Liver (tissue), 9 donors: ENCODE results near the gene KIAA0825. TPM values are rescaled to one million over a fixed set of nuclear protein-coding genes. Genes with fewer than 3 reads are reported as not detected.
A peak's percentile ranks its signal among the peaks of the same experiment; 100 is the strongest.

Experiments
- DNase-seq: peaks from one replicate; pipeline ENCODE4 v3.0.0-alpha.2; 2017; ENCODE audit warnings: low spot score
- H3K27ac ChIP-seq, 2 donors: one replicate each; pipeline ENCODE4 v1.7.0; 2013; ENCODE audit warnings: inconsistent platforms in 2 of 2, low read length in 2 of 2, control low read depth in 1 of 2, low read depth in 1 of 2, mild to moderate bottlenecking in 1 of 2
- H3K27me3 ChIP-seq, 4 donors: one replicate each; pipeline versions ENCODE4 v1.6.1 to v1.7.0; 2013; ENCODE audit warnings: low read length in 3 of 4, inconsistent platforms in 1 of 4, mild to moderate bottlenecking in 1 of 4, moderate library complexity in 1 of 4; ENCODE audit not compliant: control insufficient read depth in 4 of 4, insufficient read depth in 4 of 4
- H3K36me3 ChIP-seq, 4 donors: one replicate each; pipeline versions ENCODE4 v1.6.1 to v1.7.0; 2013; ENCODE audit warnings: low read length in 3 of 4, mild to moderate bottlenecking in 3 of 4, low read depth in 1 of 4, moderate library complexity in 1 of 4; ENCODE audit not compliant: control insufficient read depth in 4 of 4, insufficient read depth in 3 of 4
- H3K4me1 ChIP-seq, 4 donors: one replicate each; pipeline versions ENCODE4 v1.6.1 to v1.7.0; 2013; ENCODE audit warnings: low read length in 3 of 4, mild to moderate bottlenecking in 3 of 4, moderate library complexity in 1 of 4; ENCODE audit not compliant: control insufficient read depth in 4 of 4, insufficient read depth in 4 of 4
- H3K4me3 ChIP-seq, 3 donors: one replicate each; pipeline versions ENCODE4 v1.6.1 to v1.7.0; 2013; ENCODE audit warnings: low read length in 3 of 3, control low read depth in 1 of 3, low read depth in 1 of 3, mild to moderate bottlenecking in 1 of 3
- H3K9ac ChIP-seq, 2 donors: one replicate each; pipeline ENCODE4 v1.7.0; 2013; ENCODE audit warnings: low read length in 2 of 2, mild to moderate bottlenecking in 2 of 2, moderate library complexity in 2 of 2, control low read depth in 1 of 2, low read depth in 1 of 2
- H3K9me3 ChIP-seq, 4 donors: one replicate each; pipeline versions ENCODE4 v1.6.1 to v1.7.0; 2013; ENCODE audit warnings: low read length in 3 of 4; ENCODE audit not compliant: control insufficient read depth in 4 of 4
- ATF3 ChIP-seq: IDR thresholded peaks from 2 replicates; pipeline ENCODE4 v1.6.1; 2016; ENCODE audit warnings: antibody characterized with exemption
- CTCF ChIP-seq: fragments of 150-350 bp; IDR thresholded peaks from 2 replicates; pipeline ENCODE4 v1.5.1; 2017; ENCODE audit warnings: improper control_type of control experiment, low read depth, low read length; ENCODE audit not compliant: missing input control
- EGR1 ChIP-seq, 2 donors: IDR thresholded peaks; 2 replicates each; pipeline ENCODE4 v1.6.1; 2016 to 2018; ENCODE audit warnings: antibody characterized with exemption in 2 of 2, low read depth in 2 of 2
- FOXA1 ChIP-seq: IDR thresholded peaks from 2 replicates; pipeline ENCODE4 v1.6.1; 2016; ENCODE audit warnings: antibody characterized with exemption
- FOXA2 ChIP-seq: IDR thresholded peaks from 2 replicates; pipeline ENCODE4 v1.6.1; 2016; ENCODE audit warnings: antibody characterized with exemption
- GABPA ChIP-seq, 2 donors: IDR thresholded peaks in 1 of 2; conservative IDR thresholded peaks in 1 of 2; 2 replicates each; pipeline ENCODE4 v1.6.1; 2016; ENCODE audit warnings: antibody characterized with exemption in 2 of 2, mild to moderate bottlenecking in 1 of 2, moderate library complexity in 1 of 2
- HNF4A ChIP-seq, 2 donors: conservative IDR thresholded peaks; 2 replicates each; pipeline ENCODE4 v1.6.1; 2016; ENCODE audit warnings: antibody characterized with exemption in 2 of 2, mild to moderate bottlenecking in 2 of 2
- HNF4G ChIP-seq: IDR thresholded peaks from 2 replicates; pipeline ENCODE4 v1.6.1; 2016; ENCODE audit warnings: antibody characterized with exemption
- JUND ChIP-seq, 2 donors: IDR thresholded peaks; 2 replicates each; pipeline ENCODE4 v1.6.1; 2016; ENCODE audit warnings: antibody characterized with exemption in 2 of 2
- MAX ChIP-seq: IDR thresholded peaks from 2 replicates; pipeline ENCODE4 v1.6.1; 2016; ENCODE audit warnings: antibody characterized with exemption
- NR2F2 ChIP-seq: IDR thresholded peaks from 2 replicates; pipeline ENCODE4 v1.6.1; 2016; ENCODE audit warnings: antibody characterized with exemption
- RAD21 ChIP-seq, 2 donors: IDR thresholded peaks; 2 replicates each; pipeline ENCODE4 v1.6.1; 2016; ENCODE audit warnings: antibody characterized with exemption in 2 of 2, mild to moderate bottlenecking in 2 of 2
- RXRA ChIP-seq, 2 donors: IDR thresholded peaks; 2 replicates each; pipeline ENCODE4 v1.6.1; 2017 to 2018; ENCODE audit warnings: antibody characterized with exemption in 2 of 2, mild to moderate bottlenecking in 1 of 2
- SP1 ChIP-seq: IDR thresholded peaks from 2 replicates; pipeline ENCODE4 v1.6.1; 2018; ENCODE audit warnings: antibody characterized with exemption, mild to moderate bottlenecking
- TAF1 ChIP-seq: conservative IDR thresholded peaks from 2 replicates; pipeline ENCODE4 v1.6.1; 2016; ENCODE audit warnings: antibody characterized with exemption, mild to moderate bottlenecking
- YY1 ChIP-seq: IDR thresholded peaks from 2 replicates; pipeline ENCODE4 v1.6.1; 2016; ENCODE audit warnings: antibody characterized with exemption, mild to moderate bottlenecking
- ZBTB33 ChIP-seq: IDR thresholded peaks from 2 replicates; pipeline ENCODE4 v1.6.1; 2016; ENCODE audit warnings: antibody characterized with exemption
- WGBS: extraction: QIAGEN DNeasy Blood & Tissue Kit; methylation state at CpG from one replicate; pipeline ENCODE4 v1.1.7; 2013; 5-methylcytosine and 5-hydroxymethylcytosine counted together
- polyA plus RNA-seq, 2 donors: library from polyadenylated mRNA; stranded (reverse) in 1 of 2; unstranded in 1 of 2; fragments of 200-250 nt in 1 of 2; fragments of >200 nt in 1 of 2; fragmentation: Nextera tagmentation in 1 of 2; extraction: Ambion mirVana in 1 of 2; gene quantifications; one replicate each; pipeline versions ENCODE4 v1.2.1 to v1.2.3, GENCODE V29; 2013 to 2015
- total RNA-seq, 2 donors: library from RNA; depleted of rRNA; stranded (reverse); fragments of >200 nt; gene quantifications; one replicate each; pipeline ENCODE4 v1.2.3, GENCODE V29; 2014
- TF ChIP-seq, protein P1 (sequence below): IDR thresholded peaks from 2 replicates; pipeline ENCODE4 v1.6.1; 2016; ENCODE audit warnings: antibody characterized with exemption, mild to moderate bottlenecking
- donor health status: healthy.
- donor health status: healthy.
- donor health status: healthy.
- donor health status: healthy.
- donor health status: healthy.

The KIAA0825 gene
- total and polyA plus RNA-seq, 4 donors = 0.25 to 3.2 (median 1.2) TPM

DNA sequence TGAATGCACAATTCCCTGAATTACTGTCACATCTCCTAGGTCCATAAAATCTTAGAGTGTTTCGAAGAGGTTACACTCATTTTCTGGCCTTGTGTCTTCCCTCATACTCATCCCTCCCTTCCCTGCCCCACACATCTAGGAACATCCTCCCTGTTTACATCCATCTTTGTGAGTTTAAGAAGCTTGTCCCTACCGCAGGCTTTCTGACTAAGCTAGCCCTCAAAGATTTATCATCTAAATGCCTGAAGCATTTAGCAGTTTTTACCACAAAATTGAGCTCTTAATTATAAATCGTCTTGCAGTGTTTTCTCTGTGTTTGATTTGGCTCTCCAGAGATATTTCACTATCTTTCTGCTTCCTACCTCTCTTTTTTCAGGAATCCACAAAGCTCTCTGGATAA, 374.8 kb downstream of the KIAA0825 start:
- no peaks in the 10 kb centered on the region for H3K36me3 ChIP-seq
- 44% methylated on average over 3 of the region's 3 CpGs for WGBS
- H3K27ac ChIP-seq = no peak overlapping the region
- TF ChIP-seq SP1 = no peak
- TF ChIP-seq, protein P1, sequence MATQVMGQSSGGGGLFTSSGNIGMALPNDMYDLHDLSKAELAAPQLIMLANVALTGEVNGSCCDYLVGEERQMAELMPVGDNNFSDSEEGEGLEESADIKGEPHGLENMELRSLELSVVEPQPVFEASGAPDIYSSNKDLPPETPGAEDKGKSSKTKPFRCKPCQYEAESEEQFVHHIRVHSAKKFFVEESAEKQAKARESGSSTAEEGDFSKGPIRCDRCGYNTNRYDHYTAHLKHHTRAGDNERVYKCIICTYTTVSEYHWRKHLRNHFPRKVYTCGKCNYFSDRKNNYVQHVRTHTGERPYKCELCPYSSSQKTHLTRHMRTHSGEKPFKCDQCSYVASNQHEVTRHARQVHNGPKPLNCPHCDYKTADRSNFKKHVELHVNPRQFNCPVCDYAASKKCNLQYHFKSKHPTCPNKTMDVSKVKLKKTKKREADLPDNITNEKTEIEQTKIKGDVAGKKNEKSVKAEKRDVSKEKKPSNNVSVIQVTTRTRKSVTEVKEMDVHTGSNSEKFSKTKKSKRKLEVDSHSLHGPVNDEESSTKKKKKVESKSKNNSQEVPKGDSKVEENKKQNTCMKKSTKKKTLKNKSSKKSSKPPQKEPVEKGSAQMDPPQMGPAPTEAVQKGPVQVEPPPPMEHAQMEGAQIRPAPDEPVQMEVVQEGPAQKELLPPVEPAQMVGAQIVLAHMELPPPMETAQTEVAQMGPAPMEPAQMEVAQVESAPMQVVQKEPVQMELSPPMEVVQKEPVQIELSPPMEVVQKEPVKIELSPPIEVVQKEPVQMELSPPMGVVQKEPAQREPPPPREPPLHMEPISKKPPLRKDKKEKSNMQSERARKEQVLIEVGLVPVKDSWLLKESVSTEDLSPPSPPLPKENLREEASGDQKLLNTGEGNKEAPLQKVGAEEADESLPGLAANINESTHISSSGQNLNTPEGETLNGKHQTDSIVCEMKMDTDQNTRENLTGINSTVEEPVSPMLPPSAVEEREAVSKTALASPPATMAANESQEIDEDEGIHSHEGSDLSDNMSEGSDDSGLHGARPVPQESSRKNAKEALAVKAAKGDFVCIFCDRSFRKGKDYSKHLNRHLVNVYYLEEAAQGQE = no peak
- no peak for TF ChIP-seq HNF4G
- TF ChIP-seq RAD21 (IDR thresholded peaks at IDR 0.05) = no peak
- peaks cover 7 to 25% (median 18%) of the 10 kb centered on the region in 4 donors for H3K4me1 ChIP-seq
- no peaks in the 10 kb centered on the region for H3K27me3 ChIP-seq
- no peak overlapping the region for H3K4me3 ChIP-seq
- no peak for DNase-seq
- H3K9ac ChIP-seq = no peak overlapping the region
- H3K9me3 ChIP-seq = no peaks in the 10 kb centered on the region

- Histone ChIP-seq H3K27ac (peak overlapping the region; percentile 57 to 69), H3K27me3 (no peaks in the 10 kb centered on the region), H3K9me3 (peaks cover 0 to 4% (median under 1%) of the 10 kb centered on the region in 4 donors), H3K36me3 (no peaks in the 10 kb centered on the region), H3K9ac (no peak overlapping the region), H3K4me1 (peaks cover 7 to 25% (median 18%) of the 10 kb centered on the region in 4 donors), H3K4me3 (no peak overlapping the region)
- 32% methylated on average over 3 of the region's 3 CpGs for WGBS
- DNase-seq = no peak
- no peak for TF ChIP-seq GABPA (IDR thresholded peaks at IDR 0.05 in 1 of 2, conservative IDR thresholded peaks at IDR 0.05 in 1 of 2)
- TF ChIP-seq CTCF = no peak
- peak; percentile 85 for TF ChIP-seq HNF4G
- TF ChIP-seq RXRA (IDR thresholded peaks at IDR 0.05) = peak; percentile 83 to 86
- TF ChIP-seq RAD21 (IDR thresholded peaks at IDR 0.05) = peak; percentile 52 to 57
- no peak for TF ChIP-seq TAF1
- TF ChIP-seq MAX = peak; percentile 50
- TF ChIP-seq ZBTB33 = peak; percentile 75
- TF ChIP-seq HNF4A (conservative IDR thresholded peaks at IDR 0.05) = peak; percentile 97 to 98
- peak; percentile 68 for TF ChIP-seq FOXA2
- peak; percentile 80 for TF ChIP-seq YY1
- TF ChIP-seq FOXA1 = peak; percentile 73
- peak; percentile 69 to 87 for TF ChIP-seq JUND (IDR thresholded peaks at IDR 0.05)
- TF ChIP-seq EGR1 (IDR thresholded peaks at IDR 0.05; ENCODE audit: low read depth in 2 of 2) = peak in 1 of 2 donors; percentile 17
- TF ChIP-seq, protein P1 = peak; percentile 79
- no peak for TF ChIP-seq ATF3
- peak; percentile 60 for TF ChIP-seq NR2F2
- TF ChIP-seq SP1 = peak; percentile 93
Observed at GRCh38 chr5:94240993-94241651, 377.3 kb downstream of the KIAA0825 start.
